ENCODE data around the gene MACROD2. TPM values are rescaled to one million over a fixed set of nuclear protein-coding genes. Genes with fewer than 3 reads are reported as not detected.

MACROD2 gene
- polyA plus RNA-seq, 4 donors, result 13.0 to 15.9 (median 14.0) TPM

GRCh38 chr20:14385176-14385740 is 389.9 kb downstream of the MACROD2 start:
- no peak for DNase-seq (ENCODE audit: low read depth in 4 of 4, low spot score in 2 of 4)

DNA sequence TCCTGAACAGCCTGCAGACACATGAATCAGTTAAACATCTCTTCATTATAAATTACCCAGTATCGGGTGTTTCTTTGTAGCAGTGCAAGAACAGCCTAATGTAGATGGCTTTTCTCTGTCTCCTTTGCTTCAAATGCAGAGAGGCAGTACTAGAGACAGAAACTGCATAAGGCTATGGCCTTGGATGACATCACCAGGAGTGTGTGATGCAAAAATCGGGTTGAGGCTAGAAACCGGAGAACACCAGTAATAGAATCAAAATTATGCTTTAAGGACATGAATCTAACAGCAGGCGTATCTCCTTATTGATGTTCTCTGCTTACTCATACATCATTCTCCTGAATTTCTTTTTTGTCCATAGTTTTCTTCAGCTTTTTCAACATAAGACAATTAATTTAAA is 391.4 kb downstream of the MACROD2 start:
- no peak for DNase-seq (ENCODE audit: low read depth in 4 of 4, low spot score in 2 of 4)

DNA sequence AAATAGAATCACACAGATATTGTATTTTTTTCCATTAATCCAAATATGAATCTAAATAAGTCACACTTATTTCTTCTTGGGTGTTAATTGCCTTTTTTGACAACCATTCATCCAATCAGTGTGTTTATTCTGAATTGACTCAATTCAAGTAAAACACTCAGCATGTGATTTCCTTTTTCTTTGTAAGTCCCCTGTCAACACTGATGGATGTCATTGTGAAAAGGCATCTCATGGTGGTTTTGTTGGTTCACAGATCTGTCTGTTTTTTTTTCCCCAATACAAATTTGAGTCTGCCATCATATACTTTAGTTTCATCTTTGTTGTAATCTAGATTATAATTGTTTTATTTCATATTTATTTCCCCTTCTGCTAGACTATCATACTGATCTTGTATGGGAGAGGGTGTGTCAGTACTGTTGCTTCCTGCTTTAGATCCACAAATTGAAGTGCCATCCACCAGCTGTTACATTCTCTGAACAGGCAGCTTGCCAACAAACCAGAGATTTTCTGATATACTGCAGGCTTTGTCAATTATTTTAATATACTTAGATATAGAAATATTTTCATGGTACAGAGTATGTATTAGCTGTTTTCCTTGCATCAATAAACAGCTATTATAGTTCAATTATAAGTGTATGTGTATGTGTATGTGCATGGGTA is 406.3 kb downstream of the MACROD2 start:
- DNase-seq (ENCODE audit: low read depth in 4 of 4, low spot score in 2 of 4), result no peak

- DNase-seq (ENCODE audit: low read depth in 4 of 4, low spot score in 2 of 4), result no peak
Measured at GRCh38 chr20:14404515-14404914, 409.2 kb downstream of the MACROD2 start.

- DNase-seq (ENCODE audit: low read depth in 4 of 4, low spot score in 2 of 4), result no peak
Measured at GRCh38 chr20:14406495-14406894, 411.2 kb downstream of the MACROD2 start.

- DNase-seq (ENCODE audit: low read depth in 4 of 4, low spot score in 2 of 4), result no peak
Measured at GRCh38 chr20:14407336-14407735, 412.0 kb downstream of the MACROD2 start.

DNA sequence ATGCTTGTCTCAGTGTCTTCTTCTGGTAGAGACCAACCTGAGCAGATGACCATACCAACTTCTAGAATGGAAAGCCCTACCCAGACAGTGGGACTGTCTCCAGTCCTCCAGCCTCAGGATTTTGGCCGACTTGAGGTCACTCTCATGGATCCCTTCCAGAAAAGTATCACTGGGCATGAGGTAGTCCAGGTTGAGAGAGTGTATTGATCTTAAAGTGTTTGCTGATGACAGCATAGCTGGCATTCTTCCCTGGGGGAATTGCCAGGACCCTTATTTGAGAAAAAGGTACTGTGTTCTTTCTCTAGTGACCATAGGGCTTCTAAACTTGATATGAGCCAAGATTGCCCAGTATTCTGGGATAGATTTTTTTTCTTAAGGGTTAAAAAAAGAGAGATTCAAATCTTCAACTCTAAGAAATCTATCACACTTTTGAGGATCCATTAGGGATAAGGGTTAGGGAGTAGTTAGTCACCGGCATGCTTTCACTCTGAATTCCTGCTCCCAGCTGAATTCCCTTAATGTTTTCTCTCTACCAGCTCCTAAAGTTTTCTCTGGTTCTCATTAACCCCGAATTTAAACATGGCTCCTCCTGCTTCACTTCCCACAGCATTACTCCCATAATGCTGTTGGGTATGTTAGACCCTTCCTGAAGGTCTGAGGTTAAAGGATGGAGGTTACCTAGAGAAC is 415.7 kb downstream of the MACROD2 start:
- no peak for DNase-seq (ENCODE audit: low read depth in 4 of 4, low spot score in 2 of 4)

GRCh38 chr20:14412065-14412681 is 416.9 kb downstream of the MACROD2 start:
- DNase-seq (ENCODE audit: low read depth in 4 of 4, low spot score in 2 of 4), result no peak

GRCh38 chr20:14413835-14414234 is 418.5 kb downstream of the MACROD2 start:
- DNase-seq (ENCODE audit: low read depth in 4 of 4, low spot score in 2 of 4), result no peak

- DNase-seq (ENCODE audit: low read depth in 4 of 4, low spot score in 2 of 4), result no peak
Measured at GRCh38 chr20:14414560-14414959, 419.2 kb downstream of the MACROD2 start.

DNA sequence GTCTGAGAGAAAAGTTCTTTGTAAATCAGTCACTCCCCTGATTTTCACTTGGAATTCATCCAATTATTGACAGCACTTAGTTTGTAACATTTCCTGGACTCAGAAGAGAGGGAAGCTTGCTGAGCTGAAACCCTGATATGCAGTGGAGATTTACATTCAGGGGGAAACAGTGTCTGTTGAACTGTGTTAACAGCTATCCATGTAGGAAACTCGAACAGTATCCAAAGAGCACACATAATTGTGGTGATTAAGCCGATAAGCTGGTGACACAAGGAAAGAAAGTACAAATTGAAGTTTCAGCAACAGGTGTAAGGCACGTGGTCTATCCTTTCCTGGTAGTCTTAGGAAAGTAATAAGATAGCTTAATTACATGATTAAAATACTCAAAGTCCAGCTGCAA is 420.2 kb downstream of the MACROD2 start:
- DNase-seq (ENCODE audit: low read depth in 4 of 4, low spot score in 2 of 4), result no peak

GRCh38 chr20:14418376-14418775 is 423.1 kb downstream of the MACROD2 start:
- no peak for DNase-seq (ENCODE audit: low read depth in 4 of 4, low spot score in 2 of 4)

GRCh38 chr20:14422892-14423291 is 427.6 kb downstream of the MACROD2 start:
- DNase-seq (ENCODE audit: low read depth in 4 of 4, low spot score in 2 of 4), result no peak

GRCh38 chr20:14431568-14431967 is 436.3 kb downstream of the MACROD2 start:
- DNase-seq (ENCODE audit: low read depth in 4 of 4, low spot score in 2 of 4), result no peak

- DNase-seq (ENCODE audit: low read depth in 4 of 4, low spot score in 2 of 4), result no peak
Measured at GRCh38 chr20:14432085-14432484, 436.8 kb downstream of the MACROD2 start.

DNA sequence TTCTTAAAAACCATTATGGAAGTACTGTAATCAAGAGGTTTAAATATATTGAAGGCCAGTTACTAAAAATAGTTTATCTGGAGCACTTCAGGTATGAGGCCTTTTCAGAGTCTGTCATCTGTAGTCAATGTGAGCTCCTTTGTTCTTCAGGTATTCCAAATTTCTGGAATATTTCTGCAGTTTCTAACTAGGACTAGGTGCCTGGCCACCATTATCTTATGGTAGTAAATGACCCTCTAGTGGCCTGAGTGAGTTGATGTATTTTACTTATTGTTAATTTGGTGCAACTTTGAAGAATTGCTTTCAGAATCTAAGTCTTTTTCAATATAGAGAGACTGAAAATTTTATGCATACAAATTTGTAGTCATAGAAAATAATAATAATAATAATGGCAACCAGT is 437.3 kb downstream of the MACROD2 start:
- no peak for DNase-seq (ENCODE audit: low read depth in 4 of 4, low spot score in 2 of 4)

GRCh38 chr20:14434384-14435136 is 439.2 kb downstream of the MACROD2 start:
- DNase-seq (ENCODE audit: low read depth in 4 of 4, low spot score in 2 of 4), result no peak

DNA sequence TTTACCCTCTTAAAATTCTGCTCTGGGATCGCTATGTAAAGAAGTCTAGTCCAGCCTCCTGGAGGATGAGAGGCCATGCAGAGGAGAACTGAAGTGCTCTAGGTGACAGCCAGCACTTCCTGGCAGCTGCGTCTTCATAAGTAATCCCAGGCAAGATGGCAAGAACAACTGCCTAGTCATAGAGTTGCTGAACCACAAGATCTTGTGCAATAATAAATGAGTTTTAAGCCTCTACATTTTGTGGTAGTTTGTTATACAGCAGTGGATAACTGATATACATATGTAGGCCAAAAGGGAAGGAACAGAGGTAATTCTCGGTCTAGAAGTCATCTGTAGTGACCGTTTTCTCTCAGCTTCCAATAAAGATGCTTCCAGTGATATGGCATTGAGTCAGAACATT is 445.9 kb downstream of the MACROD2 start:
- no peak for DNase-seq (ENCODE audit: low read depth in 4 of 4, low spot score in 2 of 4)

DNA sequence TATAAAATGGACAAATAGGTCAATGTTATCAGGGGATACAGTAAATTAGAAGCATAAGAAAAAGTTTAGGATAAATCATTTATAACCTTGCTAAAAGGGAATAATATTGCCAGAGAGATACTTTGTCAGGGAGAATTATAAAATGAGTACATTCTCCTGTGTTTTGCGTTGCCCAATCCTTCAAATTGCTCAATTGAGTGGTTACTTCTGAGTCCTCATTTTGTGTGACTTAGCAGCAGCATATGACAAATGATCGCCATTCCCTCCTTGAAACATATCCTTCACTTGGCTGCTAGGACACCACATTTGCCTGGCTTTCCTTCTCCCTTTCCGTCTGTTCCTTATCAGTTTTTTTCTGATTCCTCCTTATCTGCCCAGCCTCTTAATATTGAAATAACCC is 448.8 kb downstream of the MACROD2 start:
- no peak for DNase-seq (ENCODE audit: low read depth in 4 of 4, low spot score in 2 of 4)

- DNase-seq (ENCODE audit: low read depth in 4 of 4, low spot score in 2 of 4), result no peak
Measured at GRCh38 chr20:14445310-14445709, 450.0 kb downstream of the MACROD2 start.

DNA sequence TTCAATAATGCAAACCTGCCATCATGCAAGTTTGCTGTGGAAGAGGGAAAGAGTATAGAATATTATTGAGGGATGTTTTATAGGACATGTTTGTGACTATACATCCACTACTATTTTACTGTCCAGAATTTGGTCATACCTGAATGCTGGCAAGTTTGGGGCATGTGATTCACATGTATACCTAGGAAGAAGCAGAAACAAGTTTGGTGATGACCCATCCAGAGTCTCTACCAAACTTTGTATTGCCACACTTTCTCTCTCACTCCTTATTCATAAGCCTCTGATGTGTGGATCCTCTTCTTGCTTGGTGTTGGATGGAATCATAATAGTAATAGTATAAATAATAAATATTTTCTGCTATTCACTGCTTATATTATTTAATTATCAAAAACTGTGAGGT is 450.6 kb downstream of the MACROD2 start:
- DNase-seq (ENCODE audit: low read depth in 4 of 4, low spot score in 2 of 4), result no peak

Data from left renal cortex interstitium (tissue), 4 donors.